Measurements from ENCODE around the gene CFDP1.

The CFDP1 gene

GRCh38 chr16:75389096-75389690, 44.1 kb downstream of the CFDP1 start:
- ChIA-PET POLR2A (no interaction called here), CTCF (interaction anchor here (0.8 to 20.8 kb wide), 8 partner anchors 11 to 228 kb away, joined by 3 to 342 read pairs (median 4); no protein-coding TSS in a partner anchor)
- TF ChIP-seq CTCF (IDR thresholded peaks at IDR 0.05; ENCODE audit: insufficient read depth, low read length, missing control alignments) = no peak
- DNase-seq (ENCODE audit: low read depth, low spot score) = no peak
- no peak overlapping the region for H3K4me3 ChIP-seq (ENCODE audit: low read depth, low read length)

GRCh38 chr16:75387951-75388350, 45.4 kb downstream of the CFDP1 start:
- DNase-seq (ENCODE audit: low read depth, low spot score) = no peak
- TF ChIP-seq CTCF (IDR thresholded peaks at IDR 0.05; ENCODE audit: insufficient read depth, low read length, missing control alignments) = no peak
- ChIA-PET CTCF (interaction anchor here (0.9 to 11.5 kb wide), 7 partner anchors 9 to 189 kb away, joined by 3 to 221 read pairs (median 4); no protein-coding TSS in a partner anchor), POLR2A (no interaction called here)
- H3K4me3 ChIP-seq (ENCODE audit: low read depth, low read length) = no peak overlapping the region

GRCh38 chr16:75385507-75386152, 47.7 kb downstream of the CFDP1 start:
- DNase-seq (ENCODE audit: low read depth, low spot score) = peak; percentile 71
- peak; percentile 26 for TF ChIP-seq CTCF (IDR thresholded peaks at IDR 0.05; ENCODE audit: insufficient read depth, low read length, missing control alignments)
- no peak overlapping the region for H3K4me3 ChIP-seq (ENCODE audit: low read depth, low read length)
- ChIA-PET POLR2A (interaction anchor here (0.6 kb wide), 2 partner anchors 136 to 140 kb away, joined by 3 read pairs; no protein-coding TSS in a partner anchor), CTCF (interaction anchor here (0.6 to 11.5 kb wide), 23 partner anchors 9 to 186 kb away, joined by 3 to 221 read pairs (median 4); no protein-coding TSS in a partner anchor)

GRCh38 chr16:75383141-75383540, 50.2 kb downstream of the CFDP1 start:
- CTCF ChIA-PET = interaction anchor here (1.1 to 11.5 kb wide), 5 partner anchors 9 to 184 kb away, joined by 3 to 221 read pairs (median 19); no protein-coding TSS in a partner anchor
- DNase-seq (ENCODE audit: low read depth, low spot score) = no peak
- no peak for TF ChIP-seq CTCF (IDR thresholded peaks at IDR 0.05; ENCODE audit: insufficient read depth, low read length, missing control alignments)

GRCh38 chr16:75382611-75383010, 50.7 kb downstream of the CFDP1 start:
- no peak for TF ChIP-seq CTCF (IDR thresholded peaks at IDR 0.05; ENCODE audit: insufficient read depth, low read length, missing control alignments)
- DNase-seq (ENCODE audit: low read depth, low spot score) = no peak
- H3K4me3 ChIP-seq (ENCODE audit: low read depth, low read length) = no peak overlapping the region
- POLR2A ChIA-PET = no interaction called here
- CTCF ChIA-PET = interaction anchor here (1.4 to 11.5 kb wide), 4 partner anchors 10 to 184 kb away, joined by 4 to 221 read pairs (median 36); no protein-coding TSS in a partner anchor

More at GRCh38 chr16:75383141-75383540, 50.2 kb downstream of the CFDP1 start:
- POLR2A ChIA-PET = no interaction called here
- no peak overlapping the region for H3K4me3 ChIP-seq (ENCODE audit: low read depth, low read length)

GRCh38 chr16:75380870-75381269, 52.4 kb downstream of the CFDP1 start:
- no peak for DNase-seq (ENCODE audit: low read depth, low spot score)
- H3K4me3 ChIP-seq (ENCODE audit: low read depth, low read length) = no peak overlapping the region
- ChIA-PET POLR2A (interaction anchor here (0.6 to 1.5 kb wide), 4 partner anchors 45 to 130 kb away, joined by 3 to 4 read pairs (median 3); partner anchors contain the start of gene CFDP1), CTCF (interaction anchor here (0.5 to 11.5 kb wide), 4 partner anchors 11 to 182 kb away, joined by 3 to 221 read pairs (median 36); no protein-coding TSS in a partner anchor)
- TF ChIP-seq CTCF (IDR thresholded peaks at IDR 0.05; ENCODE audit: insufficient read depth, low read length, missing control alignments) = no peak

Data from AG04449 (cell line).